ENCODE results near the gene ANTXR1. TPM values are rescaled to one million over a fixed set of nuclear protein-coding genes. Genes with fewer than 3 reads are reported as not detected.
"Not testable (repeated sequence)": the region's sequence is repeated elsewhere in the genome, so short reads cannot be mapped to it uniquely, and the experiment has no call there.

The ANTXR1 gene
- polyA plus RNA-seq, 4 donors = 70.5 to 278 (median 108) TPM

- not testable (repeated sequence) for DNase-seq (ENCODE audit: low read depth in 4 of 4, low spot score in 3 of 4)
Observed at GRCh38 chr2:69174211-69174610, 161.2 kb downstream of the ANTXR1 start.

- DNase-seq (ENCODE audit: low read depth in 4 of 4, low spot score in 3 of 4) = no peak
Observed at GRCh38 chr2:69175790-69176715, 163.1 kb downstream of the ANTXR1 start.

- DNase-seq (ENCODE audit: low read depth in 4 of 4, low spot score in 3 of 4) = no peak
Observed at GRCh38 chr2:69177063-69177771, 164.2 kb downstream of the ANTXR1 start.

- no peak for DNase-seq (ENCODE audit: low read depth in 4 of 4, low spot score in 3 of 4)
Observed at GRCh38 chr2:69177785-69178636, 165.0 kb downstream of the ANTXR1 start.

GRCh38 chr2:69178756-69179155, 165.8 kb downstream of the ANTXR1 start:
- DNase-seq (ENCODE audit: low read depth in 4 of 4, low spot score in 3 of 4) = no peak

- DNase-seq (ENCODE audit: low read depth in 4 of 4, low spot score in 3 of 4) = no peak
Observed at GRCh38 chr2:69180227-69180626, 167.2 kb downstream of the ANTXR1 start.

- no peak for DNase-seq (ENCODE audit: low read depth in 4 of 4, low spot score in 3 of 4)
Observed at GRCh38 chr2:69180974-69181373, 168.0 kb downstream of the ANTXR1 start.

GRCh38 chr2:69181806-69182427, 168.9 kb downstream of the ANTXR1 start:
- no peak for DNase-seq (ENCODE audit: low read depth in 4 of 4, low spot score in 3 of 4)

- no peak for DNase-seq (ENCODE audit: low read depth in 4 of 4, low spot score in 3 of 4)
Observed at GRCh38 chr2:69183659-69184058, 170.7 kb downstream of the ANTXR1 start.

GRCh38 chr2:69184224-69184623, 171.2 kb downstream of the ANTXR1 start:
- DNase-seq (ENCODE audit: low read depth in 4 of 4, low spot score in 3 of 4) = no peak

- DNase-seq (ENCODE audit: low read depth in 4 of 4, low spot score in 3 of 4) = no peak
Observed at GRCh38 chr2:69185807-69186206, 172.8 kb downstream of the ANTXR1 start.

GRCh38 chr2:69186614-69187013, 173.6 kb downstream of the ANTXR1 start:
- DNase-seq (ENCODE audit: low read depth in 4 of 4, low spot score in 3 of 4) = no peak

- no peak for DNase-seq (ENCODE audit: low read depth in 4 of 4, low spot score in 3 of 4)
Observed at GRCh38 chr2:69188182-69188900, 175.4 kb downstream of the ANTXR1 start.

GRCh38 chr2:69190743-69191404, 177.9 kb downstream of the ANTXR1 start:
- DNase-seq (ENCODE audit: low read depth in 4 of 4, low spot score in 3 of 4) = no peak

- no peak for DNase-seq (ENCODE audit: low read depth in 4 of 4, low spot score in 3 of 4)
Observed at GRCh38 chr2:69191634-69192033, 178.7 kb downstream of the ANTXR1 start.

- no peak for DNase-seq (ENCODE audit: low read depth in 4 of 4, low spot score in 3 of 4)
Observed at GRCh38 chr2:69192176-69192945, 179.4 kb downstream of the ANTXR1 start.

- no peak for DNase-seq (ENCODE audit: low read depth in 4 of 4, low spot score in 3 of 4)
Observed at GRCh38 chr2:69195706-69196105, 182.7 kb downstream of the ANTXR1 start.

GRCh38 chr2:69196327-69197117, 183.5 kb downstream of the ANTXR1 start:
- no peak for DNase-seq (ENCODE audit: low read depth in 4 of 4, low spot score in 3 of 4)
